Skin epidermis (tissue), 12 donors: ENCODE measurements around the gene C1orf35.

Experiments used
- H3K27ac ChIP-seq, 21 experiments: fragments of 200-600 bp; sonication (generic) in 11 of 21; one replicate each; pipeline ENCODE4 v1.5.0; 2020; ENCODE audit warnings: mild to moderate bottlenecking in 3 of 21, inconsistent platforms in 2 of 21, moderate library complexity in 2 of 21
- H3K4me3 ChIP-seq, 7 experiments: fragments of 200-600 bp; sonication (generic) in 2 of 7; one replicate each; pipeline ENCODE4 v1.5.0; 2020; ENCODE audit warnings: inconsistent platforms in 2 of 7, mild to moderate bottlenecking in 2 of 7, moderate library complexity in 1 of 7

The C1orf35 gene

GRCh38 chr1:228098323-228098931 is 4.7 kb downstream of the C1orf35 start:
- Histone ChIP-seq H3K4me3 (no peak overlapping the region), H3K27ac (no peak overlapping the region)

- H3K27ac ChIP-seq = no peak overlapping the region
- H3K4me3 ChIP-seq = no peak overlapping the region
These were observed 5.6 kb downstream of the C1orf35 start for GRCh38 chr1:228097333-228098081.

- no peak overlapping the region for H3K4me3 ChIP-seq
- H3K27ac ChIP-seq = no peak overlapping the region
These were observed 6.5 kb downstream of the C1orf35 start for GRCh38 chr1:228096416-228097332.

GRCh38 chr1:228095938-228096337 is 7.2 kb downstream of the C1orf35 start:
- H3K27ac ChIP-seq = no peak overlapping the region
- no peak overlapping the region for H3K4me3 ChIP-seq

- H3K27ac ChIP-seq = no peak overlapping the region
- H3K4me3 ChIP-seq = no peak overlapping the region
These were observed 8.0 kb downstream of the C1orf35 start for GRCh38 chr1:228095161-228095560.

GRCh38 chr1:228094432-228095016 is 8.6 kb downstream of the C1orf35 start:
- H3K27ac ChIP-seq = no peak overlapping the region
- H3K4me3 ChIP-seq = no peak overlapping the region

GRCh38 chr1:228093050-228093906 is 9.8 kb downstream of the C1orf35 start:
- Histone ChIP-seq H3K4me3 (no peak overlapping the region), H3K27ac (peak overlapping the region in 4 of 21 experiments; percentile 24 to 42 (median 34))

GRCh38 chr1:228092342-228093049 is 10.6 kb downstream of the C1orf35 start:
- Histone ChIP-seq H3K4me3 (no peak overlapping the region), H3K27ac (peak overlapping the region in 4 of 21 experiments; percentile 24 to 42 (median 32))

GRCh38 chr1:228091084-228091483 is 12.0 kb downstream of the C1orf35 start:
- Histone ChIP-seq H3K4me3 (no peak overlapping the region), H3K27ac (peak overlapping the region in 3 of 21 experiments; percentile 11 to 20 (median 13))

GRCh38 chr1:228090613-228091081 is 12.5 kb downstream of the C1orf35 start:
- H3K4me3 ChIP-seq = no peak overlapping the region
- peak overlapping the region in 6 of 21 experiments; percentile 2 to 75 (median 24) for H3K27ac ChIP-seq

- Histone ChIP-seq H3K27ac (peak overlapping the region in 15 of 21 experiments; percentile 2 to 75 (median 21)), H3K4me3 (no peak overlapping the region)
These were observed 13.4 kb downstream of the C1orf35 start for GRCh38 chr1:228089519-228090380.

- no peak overlapping the region for H3K4me3 ChIP-seq
- H3K27ac ChIP-seq = peak overlapping the region in 15 of 21 experiments; percentile 2 to 75 (median 24)
These were observed 14.3 kb downstream of the C1orf35 start for GRCh38 chr1:228088586-228089498.

- Histone ChIP-seq H3K27ac (peak overlapping the region in 17 of 21 experiments; percentile 3 to 93 (median 27)), H3K4me3 (peak overlapping the region in 1 of 7 experiments; percentile 9)
These were observed 15.3 kb downstream of the C1orf35 start for GRCh38 chr1:228087771-228088251.

GRCh38 chr1:228085287-228085951 is 17.7 kb downstream of the C1orf35 start:
- Histone ChIP-seq H3K4me3 (peak overlapping the region in 2 of 7 experiments; percentile 89 to 97), H3K27ac (peak overlapping the region in 16 of 21 experiments; percentile 4 to 100 (median 43))

GRCh38 chr1:228084797-228085196 is 18.3 kb downstream of the C1orf35 start:
- Histone ChIP-seq H3K4me3 (peak overlapping the region in 5 of 7 experiments; percentile 64 to 97 (median 89)), H3K27ac (peak overlapping the region in 15 of 21 experiments; percentile 14 to 100 (median 46))
